Panc1 (cell line): ENCODE data around the gene PNPLA8. TPM values are rescaled to one million over a fixed set of nuclear protein-coding genes. Genes with fewer than 3 reads are reported as not detected.
"Not testable (repeated sequence)": the region's sequence is repeated elsewhere in the genome, so short reads cannot be mapped to it uniquely, and the experiment has no call there.

ENCODE experiments used
- ATAC-seq: fragments of 200-7000 bp; cut with Tn5 transposase; 2 replicates; pipeline ENCODE4 v1.9.1; 2020; ENCODE audit warnings: mild to moderate bottlenecking, moderate library complexity
- BruUV-seq: library from RNA; stranded (reverse); fragments of 400-500 nt; replicated peaks from 2 replicates; lab custom pipeline; 2021; lab: Mats Ljungman, UMichigan
- CTCF ChIA-PET: fragments of 300-600 bp; sonication (Branson Sonifier 250); formaldehyde crosslinking; loops from one replicate; lab custom pipeline; 2022; ENCODE audit warnings: antibody characterized with exemption; lab: Charles Lee
- POLR2A ChIA-PET: fragments of 300-600 bp; sonication (Branson Sonifier 250); formaldehyde crosslinking; loops from one replicate; lab custom pipeline; 2022; ENCODE audit warnings: antibody characterized with exemption; lab: Charles Lee
- DNase-seq: peaks from one replicate; pipeline ENCODE4 v3.0.0-alpha.2; 2010; ENCODE audit warnings: low read depth, low spot score
- H3K27ac ChIP-seq: 2 replicates; pipeline ENCODE4 v1.5.1; 2011; ENCODE audit warnings: mild to moderate bottlenecking, low read length, inconsistent platforms
- H3K27me3 ChIP-seq: fragments of 200-500 bp; sonication (Bioruptor generic); 2 replicates; pipeline ENCODE4 v1.6.0; 2014; ENCODE audit warnings: low read length, inconsistent platforms; ENCODE audit not compliant: control insufficient read depth, insufficient read depth
- H3K36me3 ChIP-seq: fragments of 200-500 bp; sonication (Bioruptor generic); 2 replicates; pipeline ENCODE4 v1.5.1; 2014; ENCODE audit warnings: inconsistent platforms, mild to moderate bottlenecking, low read length, moderate library complexity; ENCODE audit not compliant: control insufficient read depth, insufficient read depth
- H3K4me1 ChIP-seq: 2 replicates; pipeline ENCODE4 v1.5.1; 2011; ENCODE audit warnings: inconsistent platforms, mild to moderate bottlenecking, low read length, moderate library complexity; ENCODE audit not compliant: control insufficient read depth, insufficient read depth
- H3K4me3 ChIP-seq, 2 experiments: 2 replicates each; pipeline ENCODE4 v1.5.1; 2011 to 2012; ENCODE audit warnings: low read depth in 2 of 2, low read length in 2 of 2, mild to moderate bottlenecking in 2 of 2, inconsistent platforms in 1 of 2, moderate library complexity in 1 of 2
- H3K9me3 ChIP-seq: fragments of 200-500 bp; sonication (Bioruptor generic); 2 replicates; pipeline ENCODE4 v1.5.1; 2014; ENCODE audit warnings: low read depth, mild to moderate bottlenecking, inconsistent platforms, low read length, moderate library complexity; ENCODE audit not compliant: control insufficient read depth, insufficient read depth
- POLR2AphosphoS5 ChIP-seq: IDR thresholded peaks from 2 replicates; pipeline ENCODE4 v1.6.1; 2012; ENCODE audit warnings: mild to moderate bottlenecking, low read depth, low read length, moderate library complexity
- REST ChIP-seq, 2 experiments: IDR thresholded peaks; 2 replicates each; pipeline ENCODE4 v1.6.1; 2011 to 2012; ENCODE audit warnings: low read depth in 2 of 2, control low read depth in 1 of 2, low read length in 1 of 2, mild to moderate bottlenecking in 1 of 2, moderate library complexity in 1 of 2; ENCODE audit not compliant: insufficient read depth in 1 of 2
- SIN3A ChIP-seq: IDR thresholded peaks from 2 replicates; pipeline ENCODE4 v1.6.1; 2012; ENCODE audit warnings: low read depth, mild to moderate bottlenecking, low read length, moderate library complexity, borderline replicate concordance; ENCODE audit not compliant: insufficient read depth
- TCF7L2 ChIP-seq: IDR thresholded peaks from 2 replicates; pipeline ENCODE4 v1.6.1; 2011; ENCODE audit warnings: mild to moderate bottlenecking, low read depth, low read length, inconsistent platforms
- in situ Hi-C: cut with HindIII; loops from 2 replicates; pipeline ENCODE4 v1.10.0; 2016; ENCODE audit warnings: low sequenced_read_pairs, low pct_unique_long_range_greater_than_20kb
- intact Hi-C: fragments of 100-400 bp; cut with micrococcal nuclease; formaldehyde crosslinking; loops from one replicate; pipeline ENCODE4 v1.10.0; 2022; ENCODE audit not compliant: unreplicated experiment
- total RNA-seq: library from RNA; stranded (reverse); gene quantifications from one replicate; pipeline ENCODE4 v1.2.1, GENCODE V29; 2021; ENCODE audit not compliant: unreplicated experiment
- TF ChIP-seq, protein P1 (sequence below): fragments of 450-650 bp; IDR thresholded peaks from 2 replicates; pipeline ENCODE4 v1.5.1; 2017; ENCODE audit warnings: mild to moderate bottlenecking

The PNPLA8 gene
- total RNA-seq, 1 experiment from 2014 or later, result 18.1 TPM

- H3K27ac ChIP-seq, result no peak overlapping the region
- no peaks in the 10 kb centered on the region for H3K4me1 ChIP-seq
- H3K9me3 ChIP-seq, result no peaks in the 10 kb centered on the region
- ATAC-seq (no peak), DNase-seq (no peak)
- CTCF ChIA-PET, result no interaction called here
- no peaks in the 10 kb centered on the region for H3K27me3 ChIP-seq
- no peak for TF ChIP-seq SIN3A
- TSS peak; percentile 3 for BruUV-seq
- POLR2A ChIA-PET, result no interaction called here
- in situ Hi-C loops, result no loop called here
- H3K4me3 ChIP-seq, result no peak overlapping the region
- intact Hi-C loops, result no loop called here
- peaks cover 7% of the 10 kb centered on the region; the same call in 1 of the 2 replicates for H3K36me3 ChIP-seq
Observed at GRCh38 chr7:108515013-108515412, 10.9 kb downstream of the PNPLA8 start.

GRCh38 chr7:108511939-108512338 lies 14.0 kb downstream of the PNPLA8 start:
- no peak overlapping the region for H3K4me3 ChIP-seq
- no peak overlapping the region for H3K27ac ChIP-seq
- CTCF ChIA-PET, result no interaction called here
- BruUV-seq, result no TSS peak
- TF ChIP-seq REST (IDR thresholded peaks at IDR 0.05; ENCODE audit: insufficient read depth in 1 of 2, low read depth in 2 of 2, low read length in 1 of 2) (no peak), TCF7L2 (no peak), POLR2AphosphoS5 (no peak), SIN3A (no peak)
- TF ChIP-seq, protein P1, sequence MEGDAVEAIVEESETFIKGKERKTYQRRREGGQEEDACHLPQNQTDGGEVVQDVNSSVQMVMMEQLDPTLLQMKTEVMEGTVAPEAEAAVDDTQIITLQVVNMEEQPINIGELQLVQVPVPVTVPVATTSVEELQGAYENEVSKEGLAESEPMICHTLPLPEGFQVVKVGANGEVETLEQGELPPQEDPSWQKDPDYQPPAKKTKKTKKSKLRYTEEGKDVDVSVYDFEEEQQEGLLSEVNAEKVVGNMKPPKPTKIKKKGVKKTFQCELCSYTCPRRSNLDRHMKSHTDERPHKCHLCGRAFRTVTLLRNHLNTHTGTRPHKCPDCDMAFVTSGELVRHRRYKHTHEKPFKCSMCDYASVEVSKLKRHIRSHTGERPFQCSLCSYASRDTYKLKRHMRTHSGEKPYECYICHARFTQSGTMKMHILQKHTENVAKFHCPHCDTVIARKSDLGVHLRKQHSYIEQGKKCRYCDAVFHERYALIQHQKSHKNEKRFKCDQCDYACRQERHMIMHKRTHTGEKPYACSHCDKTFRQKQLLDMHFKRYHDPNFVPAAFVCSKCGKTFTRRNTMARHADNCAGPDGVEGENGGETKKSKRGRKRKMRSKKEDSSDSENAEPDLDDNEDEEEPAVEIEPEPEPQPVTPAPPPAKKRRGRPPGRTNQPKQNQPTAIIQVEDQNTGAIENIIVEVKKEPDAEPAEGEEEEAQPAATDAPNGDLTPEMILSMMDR, result no peak
- DNase-seq, result no peak
- intact Hi-C loops (no loop called here), in situ Hi-C loops (no loop called here)
- H3K9me3 ChIP-seq, result no peaks in the 10 kb centered on the region
- peaks cover 7% of the 10 kb centered on the region; the same call in 1 of the 2 replicates for H3K36me3 ChIP-seq
- no peaks in the 10 kb centered on the region for H3K27me3 ChIP-seq
- POLR2A ChIA-PET, result no interaction called here
- no peak for ATAC-seq
- no peaks in the 10 kb centered on the region for H3K4me1 ChIP-seq

GRCh38 chr7:108504576-108504975 lies 21.4 kb downstream of the PNPLA8 start:
- H3K4me3 ChIP-seq, DNase-seq, H3K36me3 ChIP-seq, ATAC-seq, in situ Hi-C loops, intact Hi-C loops, BruUV-seq, H3K27me3 ChIP-seq, H3K9me3 ChIP-seq, H3K27ac ChIP-seq, POLR2A ChIA-PET, CTCF ChIA-PET, H3K4me1 ChIP-seq: not testable (repeated sequence)
